Measurements from ENCODE around the gene ESYT1.

Gene ESYT1

DNA sequence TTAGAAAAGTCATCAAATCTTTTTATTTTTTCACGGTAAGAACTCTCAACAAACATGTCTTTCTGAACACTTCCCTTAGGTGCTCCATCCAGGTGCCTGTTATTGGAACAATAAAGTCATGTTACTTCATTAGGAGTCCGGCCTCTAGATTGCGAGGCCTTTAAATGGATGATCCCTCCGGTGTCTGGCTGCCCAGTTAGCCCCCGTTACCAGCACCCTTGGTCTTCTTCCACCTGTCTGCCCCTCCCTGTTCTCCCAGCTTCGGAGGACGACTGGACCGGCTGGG, 24.3 kb upstream of the ESYT1 start:
- DNase-seq (ENCODE audit: low read depth): no peak
- H3K4me3 ChIP-seq (ENCODE audit: low read depth, low read length): peak overlapping the region; percentile 92
- TF ChIP-seq, protein P1, sequence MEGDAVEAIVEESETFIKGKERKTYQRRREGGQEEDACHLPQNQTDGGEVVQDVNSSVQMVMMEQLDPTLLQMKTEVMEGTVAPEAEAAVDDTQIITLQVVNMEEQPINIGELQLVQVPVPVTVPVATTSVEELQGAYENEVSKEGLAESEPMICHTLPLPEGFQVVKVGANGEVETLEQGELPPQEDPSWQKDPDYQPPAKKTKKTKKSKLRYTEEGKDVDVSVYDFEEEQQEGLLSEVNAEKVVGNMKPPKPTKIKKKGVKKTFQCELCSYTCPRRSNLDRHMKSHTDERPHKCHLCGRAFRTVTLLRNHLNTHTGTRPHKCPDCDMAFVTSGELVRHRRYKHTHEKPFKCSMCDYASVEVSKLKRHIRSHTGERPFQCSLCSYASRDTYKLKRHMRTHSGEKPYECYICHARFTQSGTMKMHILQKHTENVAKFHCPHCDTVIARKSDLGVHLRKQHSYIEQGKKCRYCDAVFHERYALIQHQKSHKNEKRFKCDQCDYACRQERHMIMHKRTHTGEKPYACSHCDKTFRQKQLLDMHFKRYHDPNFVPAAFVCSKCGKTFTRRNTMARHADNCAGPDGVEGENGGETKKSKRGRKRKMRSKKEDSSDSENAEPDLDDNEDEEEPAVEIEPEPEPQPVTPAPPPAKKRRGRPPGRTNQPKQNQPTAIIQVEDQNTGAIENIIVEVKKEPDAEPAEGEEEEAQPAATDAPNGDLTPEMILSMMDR (conservative IDR thresholded peaks at IDR 0.05; ENCODE audit: low read depth, low read length): no peak

DNA sequence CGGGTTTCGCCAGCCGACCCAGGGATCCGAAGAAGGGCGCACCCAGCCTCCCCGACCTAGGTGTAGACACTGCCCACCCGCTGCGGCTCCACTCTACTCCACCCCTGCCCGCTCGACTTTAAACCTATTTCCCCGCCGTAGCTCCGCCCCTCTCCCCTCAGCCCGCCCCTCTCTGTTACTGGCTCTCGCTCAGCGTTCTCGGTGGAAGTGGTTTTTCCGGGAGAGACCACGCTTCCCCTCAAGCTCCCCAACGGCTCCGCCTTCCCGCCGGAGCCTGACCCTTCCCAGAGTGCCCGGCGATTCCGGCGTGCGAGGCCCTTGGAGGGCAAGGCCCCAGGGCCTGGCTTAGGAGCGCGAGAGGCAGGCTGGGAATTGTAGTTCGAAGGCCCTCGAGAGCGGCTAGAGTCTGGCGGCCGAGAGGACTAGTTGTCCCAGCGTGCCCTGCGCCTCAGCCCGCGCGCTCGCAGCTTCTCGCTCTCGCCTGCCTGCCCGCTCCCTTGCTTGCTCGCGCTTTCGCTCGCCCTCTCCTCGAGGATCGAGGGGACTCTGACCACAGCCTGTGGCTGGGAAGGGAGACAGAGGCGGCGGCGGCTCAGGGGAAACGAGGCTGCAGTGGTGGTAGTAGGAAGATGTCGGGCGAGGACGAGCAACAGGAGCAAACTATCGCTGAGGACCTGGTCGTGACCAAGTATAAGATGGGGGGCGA, 23.8 kb upstream of the ESYT1 start, which contains the start of gene PA2G4:
Gene PA2G4 (plus strand): TSS at position 451 of the 706 bp plus-strand sequence. CDS start 179 bp downstream, at position 630.
- peak; percentile 99 for DNase-seq (ENCODE audit: low read depth)
- TF ChIP-seq, protein P1 (conservative IDR thresholded peaks at IDR 0.05; ENCODE audit: low read depth, low read length): no peak
- H3K4me3 ChIP-seq (ENCODE audit: low read depth, low read length): peak within 1 kb of the TSS; percentile 92

- DNase-seq (ENCODE audit: low read depth): peak; percentile 42
- peak overlapping the region; percentile 92 for H3K4me3 ChIP-seq (ENCODE audit: low read depth, low read length)
- TF ChIP-seq, protein P1 (conservative IDR thresholded peaks at IDR 0.05; ENCODE audit: low read depth, low read length): peak; percentile 22
These were observed 23.1 kb upstream of the ESYT1 start for GRCh38 chr12:56104815-56105608.

GRCh38 chr12:56105609-56105902, 22.5 kb upstream of the ESYT1 start:
- no peak for DNase-seq (ENCODE audit: low read depth)
- peak overlapping the region; percentile 92 for H3K4me3 ChIP-seq (ENCODE audit: low read depth, low read length)
- TF ChIP-seq, protein P1 (conservative IDR thresholded peaks at IDR 0.05; ENCODE audit: low read depth, low read length): no peak

DNA sequence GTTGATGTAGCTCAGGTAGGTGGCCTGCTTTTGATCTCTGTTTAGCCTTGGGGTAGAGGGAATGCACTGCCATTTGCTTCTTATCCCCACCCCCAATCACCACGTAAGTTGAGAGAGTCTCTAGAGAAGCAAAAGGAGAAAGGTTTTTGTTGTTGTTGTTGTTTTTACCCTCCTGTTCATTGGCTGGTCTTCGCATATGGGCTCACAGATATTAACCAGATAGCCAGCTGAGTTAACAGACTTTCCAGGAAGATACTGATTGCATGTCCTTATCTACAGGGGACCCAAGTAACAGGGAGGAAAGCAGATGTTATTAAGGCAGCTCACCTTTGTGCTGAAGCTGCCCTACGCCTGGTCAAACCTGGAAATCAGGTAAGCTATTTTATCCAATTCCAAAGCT, 20.8 kb upstream of the ESYT1 start:
- H3K4me3 ChIP-seq (ENCODE audit: low read depth, low read length): no peak overlapping the region
- TF ChIP-seq, protein P1 (conservative IDR thresholded peaks at IDR 0.05; ENCODE audit: low read depth, low read length): no peak
- DNase-seq (ENCODE audit: low read depth): no peak

DNA sequence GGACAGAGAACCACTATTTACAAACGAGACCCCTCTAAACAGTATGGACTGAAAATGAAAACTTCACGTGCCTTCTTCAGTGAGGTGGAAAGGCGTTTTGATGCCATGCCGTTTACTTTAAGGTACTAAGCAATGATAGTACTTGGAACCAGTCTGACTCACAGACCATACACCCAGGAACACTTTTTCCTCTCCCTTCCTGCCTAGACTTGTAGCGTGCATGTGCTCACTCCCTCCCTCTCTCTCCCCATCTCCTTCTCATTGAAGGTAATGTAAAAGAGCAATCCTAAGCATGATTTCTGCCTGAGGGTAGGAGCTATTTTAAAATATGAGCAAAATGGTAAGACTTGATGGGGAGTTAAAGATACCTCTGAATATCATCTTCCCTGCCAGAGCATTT, 17.5 kb upstream of the ESYT1 start:
- DNase-seq (ENCODE audit: low read depth): no peak
- H3K4me3 ChIP-seq (ENCODE audit: low read depth, low read length): no peak overlapping the region
- TF ChIP-seq, protein P1 (conservative IDR thresholded peaks at IDR 0.05; ENCODE audit: low read depth, low read length): no peak

GRCh38 chr12:56114084-56114483, 14.0 kb upstream of the ESYT1 start:
- no peak overlapping the region for H3K4me3 ChIP-seq (ENCODE audit: low read depth, low read length)
- TF ChIP-seq, protein P1 (conservative IDR thresholded peaks at IDR 0.05; ENCODE audit: low read depth, low read length): no peak
- DNase-seq (ENCODE audit: low read depth): no peak
